T47D (cell line): ENCODE measurements around the gene NEURL1B.

Experiments
- DNase-seq, 2 experiments: peaks; one replicate each; pipeline versions ENCODE4 v3.0.0 to v3.0.0-alpha.2; 2011 to 2012; ENCODE audit warnings: low read depth in 1 of 2, low spot score in 1 of 2
- JUND ChIP-seq: IDR thresholded peaks from 2 replicates; pipeline ENCODE4 v1.6.1; 2012; ENCODE audit warnings: low read depth
- in situ Hi-C: cut with HindIII; loops from 2 replicates; pipeline ENCODE4 v1.10.0; 2016; ENCODE audit warnings: low sequenced_read_pairs, low pct_unique_long_range_greater_than_20kb

The NEURL1B gene

GRCh38 chr5:172740428-172741205, 99.6 kb downstream of the NEURL1B start:
- in situ Hi-C loops: no loop called here
- no peak for DNase-seq
- TF ChIP-seq JUND: no peak
